ENCODE data around the gene RAD23A. TPM values are rescaled to one million over a fixed set of nuclear protein-coding genes. Genes with fewer than 3 reads are reported as not detected.

The RAD23A gene
- 100 to 1,000 TPM in 2 of 4 donors, 10 to 100 TPM in 2; 72.0 to 128 (median 101) TPM for total RNA-seq

DNA sequence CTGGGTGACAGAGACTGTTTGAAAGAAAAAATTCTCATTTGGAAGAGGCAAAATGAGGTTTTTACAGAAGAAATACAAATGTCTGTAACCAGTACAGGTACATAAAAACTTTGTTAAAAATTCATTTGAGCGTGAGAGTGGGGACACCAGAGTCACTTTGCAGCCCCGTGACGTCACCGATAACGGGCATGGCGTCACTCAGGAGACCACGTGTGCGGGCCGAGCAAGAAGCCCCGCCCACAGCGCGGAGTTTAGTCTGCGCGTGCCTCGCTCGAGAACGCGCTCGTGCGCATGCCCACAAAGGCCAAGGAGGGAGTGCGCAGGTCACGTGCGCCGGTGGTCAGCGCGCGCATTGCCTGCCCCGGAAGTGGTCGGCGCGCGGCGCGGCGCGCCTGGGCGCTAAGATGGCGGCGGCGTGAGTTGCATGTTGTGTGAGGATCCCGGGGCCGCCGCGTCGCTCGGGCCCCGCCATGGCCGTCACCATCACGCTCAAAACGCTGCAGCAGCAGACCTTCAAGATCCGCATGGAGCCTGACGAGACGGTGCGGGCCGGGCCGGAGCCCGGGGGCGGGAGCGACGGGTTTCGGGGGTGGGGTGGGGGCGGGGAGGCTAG, at the start of gene RAD23A:
Gene RAD23A, plus strand, starts transcription at position 384 of the 613 bp plus-strand sequence. Its CDS starts 87 bp downstream, at position 471.
- DNase-seq: peak; percentile 98 to 99
- TF ChIP-seq POLR2A (IDR thresholded peaks at IDR 0.05): peak; percentile 50 to 89
- TF ChIP-seq, protein P1, sequence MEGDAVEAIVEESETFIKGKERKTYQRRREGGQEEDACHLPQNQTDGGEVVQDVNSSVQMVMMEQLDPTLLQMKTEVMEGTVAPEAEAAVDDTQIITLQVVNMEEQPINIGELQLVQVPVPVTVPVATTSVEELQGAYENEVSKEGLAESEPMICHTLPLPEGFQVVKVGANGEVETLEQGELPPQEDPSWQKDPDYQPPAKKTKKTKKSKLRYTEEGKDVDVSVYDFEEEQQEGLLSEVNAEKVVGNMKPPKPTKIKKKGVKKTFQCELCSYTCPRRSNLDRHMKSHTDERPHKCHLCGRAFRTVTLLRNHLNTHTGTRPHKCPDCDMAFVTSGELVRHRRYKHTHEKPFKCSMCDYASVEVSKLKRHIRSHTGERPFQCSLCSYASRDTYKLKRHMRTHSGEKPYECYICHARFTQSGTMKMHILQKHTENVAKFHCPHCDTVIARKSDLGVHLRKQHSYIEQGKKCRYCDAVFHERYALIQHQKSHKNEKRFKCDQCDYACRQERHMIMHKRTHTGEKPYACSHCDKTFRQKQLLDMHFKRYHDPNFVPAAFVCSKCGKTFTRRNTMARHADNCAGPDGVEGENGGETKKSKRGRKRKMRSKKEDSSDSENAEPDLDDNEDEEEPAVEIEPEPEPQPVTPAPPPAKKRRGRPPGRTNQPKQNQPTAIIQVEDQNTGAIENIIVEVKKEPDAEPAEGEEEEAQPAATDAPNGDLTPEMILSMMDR (IDR thresholded peaks at IDR 0.05): peak in 1 of 6 experiments; percentile 22
- peaks cover 58 to 72% of the 10 kb centered on the region in 2 donors for H3K36me3 ChIP-seq
- intact Hi-C loops (cut with DNase I): no loop called here
- peak within 1 kb of the TSS; percentile 38 to 94 (median 60) for H3K4me3 ChIP-seq (replicated peaks in 1 of 3)
- H3K27ac ChIP-seq: peak within 1 kb of the TSS; percentile 79 to 98 (median 94)
- WGBS, 2 donors: 1 to 2% methylated on average over 12 to 19 of the region's 62 CpGs
- no peaks in the 10 kb centered on the region for H3K9me3 ChIP-seq
- H3K4me1 ChIP-seq: peaks cover 35 to 56% of the 10 kb centered on the region in 2 donors
- no peaks in the 10 kb centered on the region for H3K27me3 ChIP-seq

DNA sequence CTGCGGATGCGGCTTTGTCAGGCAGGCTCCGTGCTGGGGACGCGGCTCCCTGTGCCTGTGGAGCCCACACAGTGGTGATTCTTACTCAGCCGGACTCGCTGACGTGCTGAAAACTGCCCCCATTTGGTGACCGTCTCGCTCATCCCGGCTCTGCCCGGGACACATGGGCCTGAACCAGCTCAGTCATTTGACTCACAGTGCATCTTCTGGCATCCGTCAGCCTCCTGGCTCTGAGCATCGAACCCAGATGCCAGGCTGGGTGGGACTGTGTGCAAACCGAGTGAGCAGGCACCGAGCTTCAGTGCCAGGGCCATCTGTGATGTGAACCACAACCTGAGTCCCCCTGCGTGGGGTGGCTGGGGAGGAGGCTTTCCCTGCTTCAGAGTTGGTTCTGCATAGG, 49.2 kb upstream of the RAD23A start:
- intact Hi-C loops (cut with DNase I): no loop called here
- no peak for DNase-seq
- H3K27me3 ChIP-seq: no peaks in the 10 kb centered on the region
- peaks cover 3 to 15% of the 10 kb centered on the region in 2 donors for H3K36me3 ChIP-seq
- WGBS, 2 donors: 98 to 100% methylated on average over 6 to 17 of the region's 17 CpGs
- H3K4me3 ChIP-seq (replicated peaks in 1 of 3): no peak overlapping the region
- H3K4me1 ChIP-seq: peaks cover 10% of the 10 kb centered on the region in 2 donors
- H3K9me3 ChIP-seq: no peaks in the 10 kb centered on the region
- no peak overlapping the region for H3K27ac ChIP-seq
- no peak for TF ChIP-seq POLR2A (IDR thresholded peaks at IDR 0.05)
- TF ChIP-seq, protein P1 (IDR thresholded peaks at IDR 0.05): no peak

DNA sequence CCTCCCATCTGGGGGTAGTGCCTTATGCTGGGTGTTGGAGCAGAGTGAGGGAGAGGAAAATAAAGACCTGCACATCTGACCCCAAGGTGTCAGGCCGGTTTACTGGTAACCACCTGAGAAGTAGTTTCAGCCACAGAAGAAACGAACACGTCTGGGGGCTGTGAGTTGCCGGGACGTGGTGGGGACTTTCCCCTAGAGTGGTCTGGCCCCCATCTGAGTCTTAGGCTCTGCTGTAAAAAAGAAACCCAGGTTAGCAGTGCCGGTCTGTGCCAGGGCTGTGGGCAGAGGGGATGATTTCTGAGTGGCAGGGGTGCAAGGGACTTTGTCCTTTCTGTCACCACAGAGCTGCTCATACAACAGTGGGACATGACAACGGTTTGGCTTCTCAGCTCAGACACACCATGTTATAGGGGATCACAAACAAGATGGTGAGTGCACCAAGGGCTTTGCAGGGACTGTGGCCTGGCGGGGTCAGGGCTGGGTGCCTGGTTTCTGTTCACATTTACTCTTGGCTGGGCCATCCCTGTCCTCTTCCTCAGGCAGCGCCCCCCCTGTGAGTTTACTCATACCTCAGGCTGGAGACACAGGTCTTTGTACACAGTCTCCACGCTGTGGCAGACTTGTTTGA, 45.7 kb upstream of the RAD23A start:
- intact Hi-C loops (cut with DNase I): no loop called here
- H3K27ac ChIP-seq: no peak overlapping the region
- TF ChIP-seq, protein P1 (IDR thresholded peaks at IDR 0.05): no peak
- no peak for TF ChIP-seq POLR2A (IDR thresholded peaks at IDR 0.05)
- H3K4me1 ChIP-seq: no peaks in the 10 kb centered on the region
- 89 to 93% methylated on average over 7 to 10 of the region's 10 CpGs for WGBS, 2 donors
- H3K9me3 ChIP-seq: no peaks in the 10 kb centered on the region
- DNase-seq: no peak
- no peak overlapping the region for H3K4me3 ChIP-seq (replicated peaks in 1 of 3)
- H3K27me3 ChIP-seq: no peaks in the 10 kb centered on the region
- peaks cover 3 to 4% of the 10 kb centered on the region in 2 donors for H3K36me3 ChIP-seq

DNA sequence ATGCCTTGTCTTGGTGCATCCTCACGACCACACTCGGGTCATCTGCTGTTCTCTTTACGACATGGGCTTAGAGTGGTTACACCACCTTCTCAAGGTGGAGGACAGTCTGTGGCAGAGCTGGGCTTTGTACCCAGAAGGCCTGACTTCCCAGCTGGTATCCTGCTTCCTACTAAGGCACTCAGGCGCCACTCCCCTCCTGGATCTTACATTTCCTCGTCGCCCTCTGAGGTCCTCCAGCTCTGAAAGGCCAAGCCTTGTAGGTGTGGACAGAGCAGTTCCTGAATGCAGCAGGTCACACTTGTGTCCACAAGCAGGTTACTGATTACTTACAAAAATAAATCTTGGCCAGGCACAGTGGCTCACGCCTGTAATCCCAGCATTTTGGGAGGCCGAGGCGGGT, 38.5 kb upstream of the RAD23A start:
- no peak for DNase-seq
- intact Hi-C loops (cut with DNase I): no loop called here
- Histone ChIP-seq H3K27me3 (no peaks in the 10 kb centered on the region), H3K27ac (no peak overlapping the region), H3K9me3 (no peaks in the 10 kb centered on the region), H3K36me3 (no peaks in the 10 kb centered on the region), H3K4me1 (peaks cover 1 to 5% of the 10 kb centered on the region in 2 donors), H3K4me3 (replicated peaks in 1 of 3) (no peak overlapping the region)
- WGBS, 2 donors: 94 to 95% methylated on average over 9 of the region's 9 CpGs
- TF ChIP-seq, protein P1 (IDR thresholded peaks at IDR 0.05): no peak
- TF ChIP-seq POLR2A (IDR thresholded peaks at IDR 0.05): no peak

DNA sequence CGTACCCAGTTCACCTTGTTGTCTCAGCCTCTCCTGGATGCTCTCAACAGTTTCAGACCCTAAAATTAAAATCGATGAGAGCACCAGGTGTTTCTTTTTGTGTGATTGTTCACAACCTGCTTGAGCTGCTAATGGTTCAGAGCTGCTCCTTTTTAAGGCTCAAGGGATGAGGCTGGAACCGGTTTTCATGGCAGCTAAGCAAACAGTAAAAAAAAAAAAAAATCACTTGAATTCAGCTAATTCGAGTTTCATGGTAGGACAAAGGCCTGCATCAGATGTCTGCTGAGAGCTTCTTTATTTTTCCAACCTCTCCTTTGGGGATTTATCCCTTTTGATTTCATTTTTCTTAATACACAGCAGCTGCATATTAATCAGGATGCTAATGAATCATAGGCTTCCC, 33.1 kb upstream of the RAD23A start:
- no peaks in the 10 kb centered on the region for H3K9me3 ChIP-seq
- peaks cover 22 to 29% of the 10 kb centered on the region in 2 donors for H3K4me1 ChIP-seq
- H3K27ac ChIP-seq: peak overlapping the region; percentile 79 to 86 (median 80)
- no peaks in the 10 kb centered on the region for H3K36me3 ChIP-seq
- DNase-seq: peak in 1 of 2 donors; percentile 18
- intact Hi-C loops (cut with DNase I): no loop called here
- TF ChIP-seq, protein P1 (IDR thresholded peaks at IDR 0.05): no peak
- no peak for TF ChIP-seq POLR2A (IDR thresholded peaks at IDR 0.05)
- WGBS, 2 donors: 17 to 18% methylated on average over 4 of the region's 4 CpGs
- no peak overlapping the region for H3K4me3 ChIP-seq (replicated peaks in 1 of 3)
- no peaks in the 10 kb centered on the region for H3K27me3 ChIP-seq

Data from thyroid gland (tissue), 4 donors.